ENCODE data around the gene AKR7A2. TPM values are rescaled to one million over a fixed set of nuclear protein-coding genes. Genes with fewer than 3 reads are reported as not detected.

The AKR7A2 gene
- total and polyA plus RNA-seq, 10 of the 15 experiments (the other 5 are each of a cell fraction or from before 2014, with no cell fraction given), result 1.3 to 114 (median 48.0) TPM

GRCh38 chr1:19300211-19300610 lies 11.7 kb downstream of the AKR7A2 start:
- WGBS (ENCODE audit: insufficient coverage, insufficient replicate concordance, low lambda C conversion rate, missing lambda C conversion rate), result 100% methylated on average over 2 of the region's 2 CpGs
- H3K4me3 ChIP-seq, result no peak overlapping the region
- no peak overlapping the region for H3K4me2 ChIP-seq (ENCODE audit: control insufficient read depth, insufficient read depth)
- ChIA-PET SMC1A (ENCODE audit: uncharacterized antibody, unreplicated experiment) (no interaction called here), RAD21 (ENCODE audit: unreplicated experiment) (no interaction called here), POLR2A (no interaction called here), CTCF (no interaction called here)
- DNase-seq (ENCODE audit: low read depth, low spot score) (no peak), FAIRE-seq (no peak), ATAC-seq (no peak)
- no peaks in the 10 kb centered on the region for H3K79me2 ChIP-seq (ENCODE audit: control insufficient read depth, insufficient read depth, low read length)
- in situ Hi-C loops (cut with MboI), result no loop called here
- H4K20me1 ChIP-seq (ENCODE audit: control insufficient read depth, insufficient read depth), result no peaks in the 10 kb centered on the region
- BruUV-seq (replicated peaks), result no TSS peak
- H3K4me1 ChIP-seq (ENCODE audit: control insufficient read depth, insufficient read depth, low read length), result no peaks in the 10 kb centered on the region
- no peak overlapping the region for H3K9ac ChIP-seq (ENCODE audit: control insufficient read depth, insufficient read depth, low read length)
- intact Hi-C loops (cut with micrococcal nuclease; ENCODE audit: unreplicated experiment), result no loop called here
- H3K9me3 ChIP-seq (replicated peaks; ENCODE audit: control insufficient read depth, insufficient read depth, low read length), result peaks cover 6% of the 10 kb centered on the region; the same call in 2 of the 3 replicates
- H3K36me3 ChIP-seq (ENCODE audit: control insufficient read depth in 2 of 2, insufficient read depth in 2 of 2, low read length in 1 of 2), result peaks cover 0 to 2% of the 10 kb centered on the region in 2 experiments; a peak in 1 of 4 replicates
- no peak overlapping the region for H2AFZ ChIP-seq (ENCODE audit: control insufficient read depth, low read depth, low read length)
- TF ChIP-seq BACH1 (IDR thresholded peaks at IDR 0.05; ENCODE audit: borderline replicate concordance) (no peak), STAT3 (IDR thresholded peaks at IDR 0.05; ENCODE audit: low read depth, low read length) (no peak), BRCA1 (IDR thresholded peaks at IDR 0.05; ENCODE audit: low read depth, low read length) (no peak), SIN3A (IDR thresholded peaks at IDR 0.05; ENCODE audit: low read depth, low read length) (no peak), MEF2A (IDR thresholded peaks at IDR 0.05; ENCODE audit: insufficient read depth, low read depth, low read length) (no peak), NKRF (conservative IDR thresholded peaks at IDR 0.05) (no peak), CBFB (IDR thresholded peaks at IDR 0.05; ENCODE audit: low read depth) (no peak), CREB1 (IDR thresholded peaks at IDR 0.05; ENCODE audit: low read depth) (no peak), SMC3 (IDR thresholded peaks at IDR 0.05; ENCODE audit: borderline replicate concordance, low read length) (no peak), MTA3 (IDR thresholded peaks at IDR 0.05; ENCODE audit: borderline replicate concordance, low read length) (no peak), IRF5 (IDR thresholded peaks at IDR 0.05; ENCODE audit: borderline replicate concordance) (no peak), NR2C1 (IDR thresholded peaks at IDR 0.05) (no peak), RAD51 (IDR thresholded peaks at IDR 0.05) (no peak), ESRRA (IDR thresholded peaks at IDR 0.05; ENCODE audit: low read length) (no peak)
- TF ChIP-seq, protein P1, sequence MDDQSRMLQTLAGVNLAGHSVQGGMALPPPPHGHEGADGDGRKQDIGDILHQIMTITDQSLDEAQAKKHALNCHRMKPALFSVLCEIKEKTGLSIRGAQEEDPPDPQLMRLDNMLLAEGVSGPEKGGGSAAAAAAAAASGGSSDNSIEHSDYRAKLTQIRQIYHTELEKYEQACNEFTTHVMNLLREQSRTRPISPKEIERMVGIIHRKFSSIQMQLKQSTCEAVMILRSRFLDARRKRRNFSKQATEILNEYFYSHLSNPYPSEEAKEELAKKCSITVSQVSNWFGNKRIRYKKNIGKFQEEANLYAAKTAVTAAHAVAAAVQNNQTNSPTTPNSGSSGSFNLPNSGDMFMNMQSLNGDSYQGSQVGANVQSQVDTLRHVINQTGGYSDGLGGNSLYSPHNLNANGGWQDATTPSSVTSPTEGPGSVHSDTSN (IDR thresholded peaks at IDR 0.05; ENCODE audit: insufficient replicate concordance, low read depth, low read length), result no peak
- H3K27me3 ChIP-seq (replicated peaks in 1 of 2; ENCODE audit: control insufficient read depth in 2 of 2, insufficient read depth in 2 of 2, low read length in 1 of 2), result no peaks in the 10 kb centered on the region
- H3K27ac ChIP-seq (ENCODE audit: control insufficient read depth, insufficient read depth), result no peak overlapping the region
